GM21619 (cell line): ENCODE data around the gene MALL.
"Not testable (repeated sequence)": the region's sequence is repeated elsewhere in the genome, so short reads cannot be mapped to it uniquely, and the experiment has no call there.

Source experiments
- ATAC-seq: cut with Tn5 transposase; IDR thresholded peaks from one replicate; pipeline ENCODE4 v1.9.1; 2021; ENCODE audit not compliant: unreplicated experiment

MALL gene

GRCh38 chr2:110054521-110055407, 60.9 kb downstream of the MALL start:
- ATAC-seq: not testable (repeated sequence)

GRCh38 chr2:110053688-110054087, 61.9 kb downstream of the MALL start:
- ATAC-seq: not testable (repeated sequence)

- ATAC-seq: not testable (repeated sequence)
Observed at GRCh38 chr2:110052166-110052565, 63.5 kb downstream of the MALL start.

- ATAC-seq: not testable (repeated sequence)
Observed at GRCh38 chr2:110050222-110050621, 65.4 kb downstream of the MALL start.

- not testable (repeated sequence) for ATAC-seq
Observed at GRCh38 chr2:110049769-110050168, 65.9 kb downstream of the MALL start.

- not testable (repeated sequence) for ATAC-seq
Observed at GRCh38 chr2:110048255-110049197, 67.1 kb downstream of the MALL start.

GRCh38 chr2:110047225-110047624, 68.4 kb downstream of the MALL start:
- ATAC-seq: not testable (repeated sequence)

GRCh38 chr2:110041941-110042660, 73.5 kb downstream of the MALL start:
- ATAC-seq: not testable (repeated sequence)

- not testable (repeated sequence) for ATAC-seq
Observed at GRCh38 chr2:110037336-110037735, 78.3 kb downstream of the MALL start.

- ATAC-seq: not testable (repeated sequence)
Observed at GRCh38 chr2:110035384-110035783, 80.2 kb downstream of the MALL start.

GRCh38 chr2:110034935-110035334, 80.7 kb downstream of the MALL start:
- ATAC-seq: not testable (repeated sequence)
